Bronchial epithelial cell (primary cell): ENCODE data around the gene RHOC. TPM values are rescaled to one million over a fixed set of nuclear protein-coding genes. Genes with fewer than 3 reads are reported as not detected.

Experiments used
- DNase-seq: peaks from one replicate; pipeline ENCODE4 v3.0.0-alpha.2; 2010; ENCODE audit warnings: low read depth
- FAIRE-seq: peaks from 2 replicates; lab custom pipeline; 2011; peaks lifted over from hg19 to GRCh38; lab: Jason Lieb, UNC
- H3K27me3 ChIP-seq: 2 replicates; pipeline ENCODE4 v1.5.1; 2011; ENCODE audit warnings: low read length; ENCODE audit not compliant: control insufficient read depth, insufficient read depth
- H3K36me3 ChIP-seq: 2 replicates; pipeline ENCODE4 v1.5.1; 2011; ENCODE audit warnings: low read length; ENCODE audit not compliant: control insufficient read depth, insufficient read depth
- H3K4me3 ChIP-seq: 2 replicates; pipeline ENCODE4 v1.5.1; 2011; ENCODE audit warnings: mild to moderate bottlenecking, low read depth, low read length, control low read depth
- total RNA-seq: library from RNA; depleted of rRNA; stranded (reverse); fragments of >200 nt; gene quantifications from 2 replicates; pipeline ENCODE4 v1.2.1, GENCODE V29; 2014
- TF ChIP-seq, protein P1 (sequence below): IDR thresholded peaks from 2 replicates; pipeline ENCODE4 v1.5.1; 2011; ENCODE audit warnings: mild to moderate bottlenecking, moderate library complexity, low read length, control low read depth, inconsistent platforms; ENCODE audit not compliant: insufficient read depth, severe bottlenecking

The RHOC gene
- total RNA-seq, 1 donor from 2014 or later: 469 TPM

DNA sequence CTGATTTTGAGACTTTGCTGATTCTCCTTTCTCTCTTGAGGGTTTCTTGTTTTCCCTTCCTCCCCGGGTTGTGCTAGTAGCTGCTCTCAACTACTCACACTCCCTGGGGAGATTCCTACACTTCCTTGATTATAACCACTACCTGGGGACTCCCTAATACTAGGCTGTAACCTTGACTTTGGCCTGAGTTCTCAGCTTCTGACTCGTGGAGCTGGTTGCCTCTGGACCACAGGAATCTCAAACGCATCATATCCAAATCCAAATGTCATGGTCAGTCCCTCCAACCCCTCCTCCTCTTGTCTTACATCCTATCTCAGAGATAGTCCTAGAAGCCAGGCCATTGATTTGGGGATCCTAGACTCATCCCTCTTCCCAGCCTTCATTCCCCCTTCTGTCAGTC, 20.5 kb downstream of the RHOC start:
- peaks cover 9% of the 10 kb centered on the region for H3K36me3 ChIP-seq
- no peak for FAIRE-seq
- TF ChIP-seq, protein P1, sequence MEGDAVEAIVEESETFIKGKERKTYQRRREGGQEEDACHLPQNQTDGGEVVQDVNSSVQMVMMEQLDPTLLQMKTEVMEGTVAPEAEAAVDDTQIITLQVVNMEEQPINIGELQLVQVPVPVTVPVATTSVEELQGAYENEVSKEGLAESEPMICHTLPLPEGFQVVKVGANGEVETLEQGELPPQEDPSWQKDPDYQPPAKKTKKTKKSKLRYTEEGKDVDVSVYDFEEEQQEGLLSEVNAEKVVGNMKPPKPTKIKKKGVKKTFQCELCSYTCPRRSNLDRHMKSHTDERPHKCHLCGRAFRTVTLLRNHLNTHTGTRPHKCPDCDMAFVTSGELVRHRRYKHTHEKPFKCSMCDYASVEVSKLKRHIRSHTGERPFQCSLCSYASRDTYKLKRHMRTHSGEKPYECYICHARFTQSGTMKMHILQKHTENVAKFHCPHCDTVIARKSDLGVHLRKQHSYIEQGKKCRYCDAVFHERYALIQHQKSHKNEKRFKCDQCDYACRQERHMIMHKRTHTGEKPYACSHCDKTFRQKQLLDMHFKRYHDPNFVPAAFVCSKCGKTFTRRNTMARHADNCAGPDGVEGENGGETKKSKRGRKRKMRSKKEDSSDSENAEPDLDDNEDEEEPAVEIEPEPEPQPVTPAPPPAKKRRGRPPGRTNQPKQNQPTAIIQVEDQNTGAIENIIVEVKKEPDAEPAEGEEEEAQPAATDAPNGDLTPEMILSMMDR: no peak
- H3K4me3 ChIP-seq: no peak overlapping the region
- DNase-seq: no peak
- no peaks in the 10 kb centered on the region for H3K27me3 ChIP-seq

DNA sequence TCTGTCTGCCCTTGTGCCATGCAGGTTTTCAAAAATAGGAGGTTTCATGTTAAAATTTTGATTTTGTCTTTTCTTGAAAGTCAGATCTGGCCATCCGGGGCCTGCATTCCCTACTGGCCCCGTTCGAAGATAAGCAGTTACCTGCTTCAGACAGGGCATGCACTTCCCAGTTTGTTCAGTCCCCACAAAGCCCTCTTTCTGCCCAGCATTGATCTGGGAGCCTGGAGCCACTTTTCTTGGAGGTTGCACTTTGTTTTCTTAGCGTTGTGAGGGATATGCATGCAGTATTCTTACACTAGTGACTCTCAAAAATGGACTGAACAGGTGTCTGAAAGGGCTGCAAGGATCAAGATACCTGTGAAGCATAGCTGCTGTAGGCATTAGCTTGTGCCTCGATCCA, 21.0 kb downstream of the RHOC start:
- DNase-seq: no peak

DNA sequence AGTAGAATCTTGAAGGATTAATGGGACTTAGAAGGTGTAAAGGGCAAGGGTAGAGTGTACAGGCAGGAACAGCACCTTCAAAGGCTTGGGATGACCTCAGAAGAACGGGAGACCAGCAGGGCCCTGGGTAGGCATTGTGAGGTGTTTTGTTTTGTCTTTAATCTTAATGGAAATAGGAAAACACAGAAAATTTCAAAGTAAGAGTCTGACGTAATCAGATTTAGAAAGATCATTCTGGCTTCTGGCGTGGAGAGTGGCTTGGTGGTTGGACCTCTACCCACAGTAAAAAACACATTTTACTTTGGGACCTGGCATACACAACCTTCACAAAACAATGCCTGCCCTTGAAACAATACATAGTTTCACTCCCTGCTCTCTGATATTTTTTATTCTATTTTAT, 28.3 kb downstream of the RHOC start:
- DNase-seq (no peak), FAIRE-seq (no peak)
- TF ChIP-seq, protein P1: no peak
- Histone ChIP-seq H3K27me3 (no peaks in the 10 kb centered on the region), H3K4me3 (no peak overlapping the region), H3K36me3 (no peaks in the 10 kb centered on the region)

More for the DNA sequence above, 21.0 kb downstream of the RHOC start:
- Histone ChIP-seq H3K4me3 (no peak overlapping the region), H3K27me3 (no peaks in the 10 kb centered on the region), H3K36me3 (peaks cover 8% of the 10 kb centered on the region)
- TF ChIP-seq, protein P1: no peak
- FAIRE-seq: no peak

DNA sequence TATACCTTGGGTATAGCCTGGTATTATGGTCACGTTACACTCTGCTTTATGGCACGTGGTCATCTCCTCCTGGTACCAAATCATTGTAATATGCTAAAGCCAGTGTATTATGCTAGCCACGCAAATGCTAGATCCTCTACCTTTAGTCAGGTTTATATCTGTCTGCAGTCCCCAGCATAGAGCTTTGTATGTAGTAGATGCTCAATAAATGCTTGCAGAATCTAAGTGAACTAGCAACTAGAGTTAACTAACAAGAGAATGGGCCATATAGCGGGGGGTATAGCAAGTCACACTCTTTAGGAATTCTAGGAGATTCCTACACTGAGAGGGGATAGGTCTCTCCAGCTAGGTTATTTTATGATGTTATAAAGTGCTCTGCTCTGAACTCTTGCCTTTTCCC, 29.4 kb downstream of the RHOC start:
- TF ChIP-seq, protein P1: no peak
- Histone ChIP-seq H3K36me3 (no peaks in the 10 kb centered on the region), H3K27me3 (no peaks in the 10 kb centered on the region), H3K4me3 (no peak overlapping the region)
- FAIRE-seq (no peak), DNase-seq (no peak)

GRCh38 chr1:112676543-112676942, 30.4 kb downstream of the RHOC start:
- DNase-seq (no peak), FAIRE-seq (no peak)
- TF ChIP-seq, protein P1: no peak
- no peaks in the 10 kb centered on the region for H3K36me3 ChIP-seq
- H3K4me3 ChIP-seq: no peak overlapping the region
- no peaks in the 10 kb centered on the region for H3K27me3 ChIP-seq

DNA sequence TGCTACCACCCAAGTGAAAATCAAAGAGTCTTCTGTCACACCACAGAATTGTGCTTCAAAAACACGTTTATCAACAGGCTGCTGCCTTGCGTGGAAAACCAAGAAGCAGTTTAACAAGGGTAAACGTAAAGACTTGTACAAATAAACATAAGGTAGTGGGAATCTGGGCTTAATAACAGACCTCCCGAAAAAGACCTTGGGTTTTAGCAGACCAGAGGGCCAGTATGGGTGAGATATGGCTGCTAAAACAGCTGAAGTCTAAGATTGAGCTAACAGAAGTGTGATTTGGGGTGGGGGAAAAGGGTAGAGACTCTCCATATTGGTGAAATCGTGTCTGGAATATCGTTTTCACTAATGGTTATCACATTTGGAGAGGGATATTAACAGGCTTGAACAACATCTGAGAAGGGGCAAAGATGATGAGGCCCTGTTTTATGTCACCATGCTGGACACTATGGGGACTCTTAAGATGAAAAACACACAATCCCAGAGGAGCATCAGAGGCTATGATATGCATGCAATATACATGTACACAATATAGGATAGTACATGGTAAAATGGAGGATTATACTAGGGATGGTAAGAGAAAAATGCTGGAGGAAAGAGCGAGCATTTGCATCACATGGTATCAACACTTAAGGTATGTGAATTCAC, 31.1 kb downstream of the RHOC start:
- TF ChIP-seq, protein P1: no peak
- H3K36me3 ChIP-seq: no peaks in the 10 kb centered on the region
- FAIRE-seq (no peak), DNase-seq (no peak)
- H3K27me3 ChIP-seq: no peaks in the 10 kb centered on the region
- H3K4me3 ChIP-seq: peak overlapping the region; percentile 87
